CD4-positive, alpha-beta T cell treated with Interleukin-2 at 100 ng/mL for 4 hours (primary cell): ENCODE data around the gene CCDC194.

Source experiments
- DNase-seq: peaks from one replicate; pipeline ENCODE4 v3.0.0-alpha.2; 2020; ENCODE audit warnings: low spot score

The CCDC194 gene, protein sequence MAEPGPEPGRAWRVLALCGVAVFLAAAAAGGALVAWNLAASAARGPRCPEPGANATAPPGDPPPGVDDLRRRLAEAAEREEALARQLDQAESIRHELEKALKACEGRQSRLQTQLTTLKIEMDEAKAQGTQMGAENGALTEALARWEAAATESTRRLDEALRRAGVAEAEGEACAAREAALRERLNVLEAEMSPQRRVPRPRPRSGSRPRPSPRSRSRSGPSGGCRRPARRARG

DNA sequence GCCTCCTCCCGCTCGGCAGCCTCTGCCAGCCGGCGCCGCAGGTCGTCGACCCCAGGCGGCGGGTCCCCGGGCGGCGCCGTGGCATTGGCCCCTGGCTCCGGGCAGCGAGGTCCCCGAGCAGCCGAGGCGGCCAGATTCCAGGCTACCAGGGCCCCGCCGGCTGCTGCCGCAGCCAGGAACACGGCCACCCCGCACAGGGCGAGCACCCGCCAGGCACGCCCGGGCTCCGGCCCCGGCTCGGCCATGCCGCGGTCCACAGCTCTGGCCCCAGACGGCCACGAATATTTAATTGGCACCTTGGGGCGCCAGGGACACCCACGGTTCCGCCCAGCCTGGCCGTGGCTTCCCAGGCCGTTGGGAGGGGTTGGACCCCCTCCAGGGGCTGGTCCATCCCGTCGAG lies at the start of gene CCDC194:
TSS of gene CCDC194 (minus strand) at position 283 of the 400 bp plus-strand sequence. CDS start at position 245, 38 bp downstream.
- no peak for DNase-seq

DNA sequence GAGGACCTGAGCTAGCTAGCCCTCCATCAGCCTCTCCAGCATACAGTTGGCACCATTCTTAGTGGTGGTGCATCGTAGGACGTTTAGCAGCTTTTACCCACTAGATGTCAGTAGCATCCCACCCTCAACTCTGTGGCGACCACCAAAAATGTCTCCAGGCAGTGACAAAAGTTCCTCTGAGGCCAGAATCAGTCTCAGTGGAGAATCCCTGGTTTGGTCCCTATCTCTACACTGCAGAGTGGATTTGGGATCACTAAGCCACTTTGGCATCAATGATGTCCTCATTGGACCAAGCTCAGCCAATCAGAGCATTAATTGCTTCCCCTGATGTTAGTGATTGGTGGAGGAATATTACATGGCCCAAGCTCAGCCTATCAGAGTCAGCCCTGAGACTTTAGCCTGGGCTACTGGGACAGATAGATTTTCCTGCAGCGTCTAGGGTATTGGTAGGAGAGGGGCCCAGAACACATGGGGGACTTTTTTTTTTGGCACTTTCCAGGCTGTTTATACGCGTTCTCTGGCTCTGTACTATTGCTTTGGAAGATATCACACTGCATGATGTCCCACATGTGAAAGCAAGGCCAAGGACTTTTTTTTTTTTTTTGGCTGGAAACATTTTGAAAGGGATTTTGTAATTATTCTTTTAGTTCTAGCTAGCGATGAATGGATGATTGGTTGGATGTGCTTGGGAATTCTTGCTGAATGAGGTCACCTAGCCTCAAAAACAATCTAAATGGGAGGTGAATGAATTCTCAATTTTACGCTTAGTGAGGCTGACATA lies 47.4 kb upstream of the CCDC194 start:
- peak; percentile 13 for DNase-seq

DNA sequence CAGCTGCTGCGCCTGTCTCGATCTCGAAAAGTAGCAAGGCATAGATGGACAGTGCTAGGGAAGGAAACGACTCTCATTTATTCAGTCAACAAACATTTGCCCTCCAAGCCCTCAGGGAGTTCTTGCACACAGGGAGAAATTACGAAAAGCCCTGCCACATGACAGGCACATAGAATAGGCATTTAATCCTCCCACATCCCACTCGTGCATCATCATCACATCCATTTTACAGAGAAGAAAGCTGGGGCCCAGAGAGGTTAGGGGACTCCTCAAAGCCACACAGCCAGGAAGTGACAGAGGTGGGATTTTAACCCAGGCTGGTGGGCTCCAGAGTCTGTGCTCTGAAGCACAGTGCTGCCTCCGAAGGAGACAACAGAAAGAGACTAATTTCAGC lies 42.9 kb upstream of the CCDC194 start:
- no peak for DNase-seq

DNA sequence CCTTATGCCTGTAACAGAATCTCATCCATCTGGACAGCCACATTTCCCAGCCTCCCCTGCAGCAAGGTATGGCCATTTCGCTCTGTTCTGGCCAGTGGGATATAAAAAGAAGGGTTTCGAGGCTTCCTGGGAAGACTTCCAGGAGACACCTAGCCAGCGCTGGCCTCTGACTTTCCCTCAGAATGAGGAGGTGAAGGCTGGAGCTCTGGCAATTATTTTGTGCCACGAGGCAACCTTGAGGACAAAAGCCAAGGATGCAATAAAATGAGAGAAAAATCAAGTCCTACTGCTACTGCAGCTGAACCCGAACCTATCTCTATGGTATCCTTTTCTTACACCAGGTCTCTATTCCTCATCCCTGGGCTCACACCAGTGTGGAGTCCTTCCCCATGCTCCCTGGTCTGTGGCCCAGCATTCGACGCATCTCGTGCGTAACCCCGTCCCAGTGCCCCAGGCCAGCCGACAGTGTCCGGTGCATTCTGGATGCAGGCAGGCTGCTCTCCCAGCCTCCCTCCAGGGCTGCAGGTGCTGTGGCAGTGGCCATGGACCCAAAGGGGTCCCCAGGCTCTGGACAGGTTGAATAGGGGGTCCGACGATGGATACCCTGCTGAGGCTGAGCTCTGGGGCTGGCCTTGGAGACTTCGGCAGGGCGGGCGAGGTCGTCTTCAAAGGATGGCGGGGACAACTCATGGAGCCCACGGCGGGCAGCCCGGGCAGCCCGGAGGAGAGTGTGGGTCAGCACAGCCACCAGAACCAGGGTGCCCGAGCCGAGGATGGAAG lies 42.3 kb upstream of the CCDC194 start:
- no peak for DNase-seq

DNA sequence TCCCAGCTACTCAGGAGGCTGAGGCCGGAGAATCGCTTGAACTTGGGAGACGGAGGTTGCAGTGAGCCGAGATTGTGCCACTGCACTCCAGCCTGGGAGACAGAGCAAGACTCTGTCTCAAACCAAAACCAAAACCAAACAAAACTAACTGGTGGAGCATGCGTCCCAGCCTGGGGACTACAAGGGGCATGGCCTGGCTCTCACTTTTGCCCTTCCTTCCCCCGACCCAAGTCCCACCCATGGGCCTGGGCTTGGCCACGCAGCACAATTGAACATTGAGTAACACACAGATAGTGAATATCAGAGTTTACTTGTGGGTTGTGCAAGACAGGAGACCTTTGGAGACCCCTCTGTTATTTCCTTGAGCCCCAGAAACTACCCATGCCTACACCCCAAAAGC lies 41.2 kb upstream of the CCDC194 start:
- no peak for DNase-seq

DNA sequence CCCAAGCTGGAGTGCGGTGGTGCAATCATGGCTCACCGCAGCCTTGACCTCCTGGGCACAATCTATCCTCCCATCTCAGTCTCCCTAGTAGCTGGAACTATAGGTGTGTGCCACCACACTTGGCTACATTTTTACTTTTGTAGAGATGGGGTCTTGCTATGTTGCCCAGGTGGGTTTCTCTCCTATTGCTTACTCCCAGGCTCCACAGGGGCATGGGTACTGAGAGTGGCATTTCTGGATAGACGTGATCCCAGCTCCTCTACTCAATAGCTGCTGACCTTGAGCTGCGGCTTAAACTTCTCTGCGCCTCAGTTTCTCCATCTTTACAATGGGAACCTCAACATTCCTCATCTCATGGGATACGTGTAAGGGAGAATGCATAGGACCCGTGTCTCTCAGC lies 37.4 kb upstream of the CCDC194 start:
- DNase-seq, result no peak

DNA sequence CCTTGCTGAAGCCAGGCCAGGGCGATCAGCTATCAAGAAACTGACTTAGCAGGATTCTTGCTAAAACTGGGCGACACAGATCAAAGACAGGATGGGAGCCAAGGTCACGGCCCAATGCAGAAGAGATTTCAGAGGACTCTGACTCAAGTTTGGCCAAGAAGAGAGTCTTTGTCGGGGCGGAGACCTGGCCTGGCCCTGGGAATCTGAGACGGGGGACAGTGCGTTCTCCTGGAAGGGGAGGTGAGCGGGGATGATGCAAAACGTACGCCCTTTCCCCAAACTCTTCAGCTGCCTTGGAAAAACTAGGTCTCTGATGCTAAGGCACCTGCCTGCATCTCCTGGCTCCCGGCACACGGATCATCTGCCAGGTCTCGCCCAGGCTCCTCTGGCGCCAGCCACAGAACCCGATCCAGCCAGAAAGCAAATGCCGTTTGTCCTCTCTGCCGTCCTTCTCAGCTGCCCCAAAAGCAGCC lies 35.7 kb upstream of the CCDC194 start:
- DNase-seq, result no peak

DNA sequence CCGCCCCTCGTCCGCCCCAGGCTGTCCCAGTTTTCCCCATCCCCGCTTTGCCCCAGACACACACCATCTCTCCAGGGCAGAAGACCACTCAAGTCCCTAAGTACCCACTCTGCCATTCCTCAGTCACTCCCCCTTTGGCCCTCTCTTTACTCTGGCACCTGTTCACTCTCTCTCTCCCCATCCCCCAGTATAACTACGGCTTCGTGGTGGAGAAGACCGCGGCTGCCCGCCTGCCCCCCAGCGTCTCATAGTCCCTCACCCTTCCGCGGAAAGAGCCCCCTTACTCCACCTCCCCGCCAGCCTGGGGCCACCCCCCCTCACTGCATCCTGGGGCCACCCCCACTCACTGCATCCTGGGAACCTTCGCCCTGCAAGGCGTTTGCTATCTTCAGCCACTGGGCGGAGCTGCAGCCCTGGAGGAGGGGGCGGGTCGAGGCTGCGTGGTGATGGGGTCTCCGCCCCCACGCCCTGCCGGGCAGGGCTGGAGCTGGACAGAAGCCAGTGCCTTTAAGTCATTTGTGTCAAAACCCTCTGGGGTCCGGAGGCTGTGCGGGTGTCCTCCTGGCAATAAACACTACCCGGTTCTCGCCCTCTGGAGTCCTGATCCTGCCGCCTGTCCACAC lies 30.9 kb upstream of the CCDC194 start:
- DNase-seq, result no peak

DNA sequence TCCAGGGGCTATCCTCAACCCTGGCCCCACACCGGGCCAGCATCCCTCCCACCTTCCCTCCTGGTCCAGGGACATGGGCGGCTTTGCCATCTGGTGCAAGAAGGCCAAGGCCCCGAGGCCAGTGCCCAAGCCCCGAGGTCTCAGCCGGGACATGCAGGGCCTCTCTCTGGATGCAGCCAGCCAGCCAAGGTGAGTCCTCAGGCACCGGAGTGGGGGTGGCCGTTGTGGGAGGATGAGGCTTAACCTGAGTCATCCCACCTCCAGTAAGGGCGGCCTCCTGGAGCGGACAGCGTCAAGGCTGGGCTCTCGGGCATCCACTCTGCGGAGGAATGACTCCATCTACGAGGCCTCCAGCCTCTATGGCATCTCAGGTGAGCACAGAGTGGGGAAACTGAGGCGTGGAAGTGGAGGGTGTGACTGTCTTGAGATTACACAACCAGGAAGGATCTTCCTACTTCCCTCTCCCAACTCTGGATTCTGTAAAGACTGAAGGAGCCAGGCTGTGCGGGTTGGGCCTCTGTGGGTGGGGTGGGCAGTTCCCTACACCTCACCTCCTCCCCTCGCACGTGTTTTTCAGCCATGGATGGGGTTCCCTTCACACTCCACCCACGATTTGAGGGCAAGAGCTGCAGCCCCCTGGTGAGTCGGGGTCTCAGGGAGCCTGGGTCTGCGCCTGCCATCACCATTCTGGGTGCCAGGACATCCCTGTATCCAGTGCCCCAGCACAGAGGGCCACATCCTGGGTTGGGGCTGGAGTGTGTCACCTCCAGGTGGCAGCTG lies 29.6 kb upstream of the CCDC194 start:
- DNase-seq, result no peak

DNA sequence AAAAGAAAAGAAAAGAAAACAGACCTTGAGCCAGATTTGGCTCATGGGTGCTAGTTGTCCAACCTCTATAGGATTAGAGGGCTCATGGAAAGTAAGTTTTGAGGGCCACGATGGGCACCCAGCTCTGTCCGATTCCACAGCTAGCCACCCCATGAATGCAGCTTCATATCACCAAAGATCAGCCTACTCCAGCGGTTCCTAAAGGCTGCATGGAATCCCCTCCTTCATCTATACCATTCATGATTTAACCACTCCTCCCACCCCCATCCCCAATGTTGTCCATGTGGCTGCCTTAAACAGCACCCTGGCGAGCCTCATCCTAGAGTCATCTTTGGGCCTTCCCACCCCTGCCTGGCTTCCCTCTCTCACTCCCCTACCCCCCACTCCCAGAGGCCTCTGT lies 27.9 kb upstream of the CCDC194 start:
- no peak for DNase-seq

DNA sequence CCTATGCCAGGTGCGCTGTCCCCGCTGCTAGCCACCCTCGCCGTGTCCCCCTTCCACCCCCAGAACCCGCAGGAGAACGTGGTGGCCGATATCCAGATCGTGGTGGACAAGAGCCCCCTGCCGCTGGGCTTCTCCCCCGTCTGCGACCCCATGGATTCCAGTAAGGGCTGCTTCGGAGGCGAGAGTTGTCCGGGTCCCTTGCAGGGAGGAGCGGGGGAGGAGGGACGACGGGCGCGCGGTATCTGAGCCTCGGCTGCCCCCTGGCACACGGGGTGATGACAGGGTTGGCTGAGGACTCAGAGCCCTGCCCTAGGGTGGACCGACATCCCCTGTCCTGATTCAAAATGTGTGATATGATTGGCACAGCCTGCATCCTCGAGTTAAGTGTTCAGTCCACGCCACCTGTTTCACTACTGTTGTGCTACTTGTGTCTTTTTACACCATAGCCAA lies 26.5 kb upstream of the CCDC194 start:
- peak; percentile 23 for DNase-seq

DNA sequence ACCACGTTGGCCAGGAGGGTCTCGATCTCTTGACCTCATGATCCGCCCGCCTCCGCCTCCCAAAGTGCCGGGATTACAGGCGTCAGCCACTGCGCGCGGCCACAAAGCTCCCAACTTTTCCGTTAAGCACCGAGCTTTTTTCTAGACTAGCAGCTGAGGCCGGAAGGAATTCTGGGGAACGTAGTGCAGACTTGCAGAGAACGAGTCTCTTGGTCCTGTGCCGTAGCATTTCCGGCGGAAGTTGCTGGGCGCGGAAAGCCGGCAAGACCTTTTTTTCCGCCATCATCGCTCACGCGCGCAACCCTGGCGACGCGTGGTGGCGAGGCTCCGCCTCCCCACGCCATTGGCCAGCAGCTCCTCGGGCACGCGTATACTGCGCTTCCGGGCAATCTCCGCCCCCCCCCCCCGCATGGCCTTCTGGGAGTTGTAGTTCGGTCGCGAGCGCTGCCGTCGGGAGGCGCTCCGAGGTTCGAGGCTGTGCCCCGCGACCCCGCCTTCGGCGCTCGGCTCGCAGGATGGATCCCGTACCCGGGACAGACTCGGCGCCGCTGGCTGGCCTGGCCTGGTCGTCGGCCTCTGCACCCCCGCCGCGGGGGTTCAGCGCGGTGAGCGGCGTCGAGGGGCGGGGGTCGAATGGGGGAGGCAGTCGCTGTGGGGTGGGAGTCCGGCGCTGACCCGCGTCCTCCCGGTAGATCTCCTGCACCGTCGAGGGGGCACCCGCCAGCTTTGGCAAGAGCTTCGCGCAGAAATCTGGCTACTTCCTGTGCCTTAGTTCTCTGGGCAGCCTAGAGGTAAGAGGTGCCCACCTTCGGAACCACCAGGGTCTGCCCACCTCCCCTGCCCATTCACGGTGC lies 25.9 kb upstream of the CCDC194 start, which contains the start of gene MVB12A:
TSS of gene MVB12A (plus strand) at position 427 of the 854 bp plus-strand sequence. CDS start at position 516, 89 bp downstream.
- DNase-seq, result peak; percentile 97

DNA sequence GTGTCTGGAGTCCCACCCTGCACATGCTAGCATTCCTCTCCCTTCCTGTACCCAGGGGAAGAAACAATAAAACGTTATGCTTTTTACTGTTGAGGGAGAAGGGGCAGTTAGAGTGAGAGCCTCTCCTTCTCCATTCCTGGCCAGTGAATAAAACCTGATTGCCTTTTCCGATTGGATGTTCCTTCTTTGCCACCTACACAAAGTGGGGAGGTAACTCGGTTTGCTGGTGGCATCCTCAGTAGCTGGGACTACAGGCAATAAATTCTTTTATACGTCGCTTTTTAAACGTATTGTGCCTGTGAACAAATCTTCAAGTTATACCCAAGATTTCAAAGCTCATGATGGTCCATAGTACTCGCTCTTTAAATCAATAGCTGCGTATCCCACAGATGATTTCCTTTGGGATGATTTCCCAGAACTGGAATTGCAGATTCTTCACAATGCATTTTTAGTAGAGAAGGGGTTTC lies 25.2 kb upstream of the CCDC194 start:
- no peak for DNase-seq

DNA sequence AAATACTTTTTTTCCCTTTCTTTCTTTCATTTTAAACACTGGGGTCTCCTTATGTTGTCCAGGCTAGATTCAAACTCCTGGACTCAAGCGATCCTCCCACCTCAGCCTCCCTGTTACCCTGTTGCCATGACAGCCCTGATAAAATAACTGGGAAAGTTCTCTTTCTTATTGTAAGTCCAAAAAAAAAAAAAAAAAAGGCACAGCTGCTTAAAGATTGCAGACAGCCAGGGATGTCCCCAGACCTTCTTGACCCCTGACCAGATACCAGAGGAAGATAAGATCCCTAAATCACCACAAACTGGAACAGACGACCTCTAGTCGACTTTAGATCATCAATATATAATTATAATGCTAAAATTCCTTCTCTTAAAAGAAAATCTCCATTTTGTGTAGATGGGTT lies 24.7 kb upstream of the CCDC194 start:
- no peak for DNase-seq

DNA sequence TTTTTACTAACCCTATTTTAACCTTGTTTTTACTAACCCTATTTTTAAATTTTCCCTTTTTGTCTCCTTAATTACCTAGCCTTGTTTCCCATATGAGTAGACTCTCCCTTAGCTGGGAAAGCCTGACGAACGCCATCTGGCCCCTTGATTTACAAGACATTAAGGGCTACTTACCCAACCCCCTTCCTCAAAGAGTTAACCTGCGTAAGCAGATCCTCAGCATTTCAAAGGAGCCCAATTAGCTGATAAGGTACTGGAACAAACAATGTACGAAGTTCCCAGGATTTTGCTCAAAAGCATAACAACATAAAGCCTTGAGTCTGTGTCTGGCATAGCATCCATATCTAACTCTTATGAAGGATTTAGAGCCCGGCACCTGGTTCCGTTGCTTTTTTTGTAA lies 21.1 kb upstream of the CCDC194 start:
- DNase-seq, result no peak

DNA sequence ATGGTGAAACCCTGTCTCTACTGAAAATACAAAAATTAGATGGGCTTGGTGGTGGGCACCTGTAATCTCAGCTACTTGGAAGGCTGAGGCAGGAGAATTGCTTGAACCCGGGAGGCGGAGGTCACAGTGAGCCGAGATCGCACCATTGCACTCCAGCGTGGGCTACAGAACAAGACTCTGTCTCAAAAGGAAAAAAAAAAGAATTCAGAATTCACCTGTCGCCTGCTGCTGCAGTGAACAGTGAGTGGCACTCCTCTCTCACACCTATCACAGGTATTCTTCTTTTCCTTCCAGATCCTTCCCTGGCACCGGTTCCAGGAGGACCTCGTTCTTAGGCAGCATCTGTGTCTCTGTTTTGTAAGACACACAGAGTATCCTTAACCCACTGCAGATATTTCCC lies 20.1 kb upstream of the CCDC194 start:
- no peak for DNase-seq

DNA sequence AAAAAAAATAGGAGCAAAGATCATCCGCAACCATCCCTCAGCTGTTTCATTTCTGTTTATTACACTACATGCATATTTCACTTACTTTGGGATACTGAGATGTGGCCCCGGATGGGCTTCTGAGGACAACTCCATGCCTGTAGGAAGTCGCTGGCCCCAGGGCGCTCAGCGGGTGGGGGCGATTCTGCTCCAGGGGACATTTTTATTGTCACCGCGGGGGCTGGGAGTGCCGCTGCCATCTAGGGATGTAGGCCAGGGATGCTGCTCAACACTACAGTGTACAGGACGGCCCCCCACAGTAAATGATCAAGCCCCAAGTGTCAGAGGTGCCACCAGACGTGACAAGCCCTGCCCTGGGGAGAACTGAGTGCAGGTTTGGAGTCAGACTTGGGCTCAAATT lies 17.8 kb upstream of the CCDC194 start:
- no peak for DNase-seq

DNA sequence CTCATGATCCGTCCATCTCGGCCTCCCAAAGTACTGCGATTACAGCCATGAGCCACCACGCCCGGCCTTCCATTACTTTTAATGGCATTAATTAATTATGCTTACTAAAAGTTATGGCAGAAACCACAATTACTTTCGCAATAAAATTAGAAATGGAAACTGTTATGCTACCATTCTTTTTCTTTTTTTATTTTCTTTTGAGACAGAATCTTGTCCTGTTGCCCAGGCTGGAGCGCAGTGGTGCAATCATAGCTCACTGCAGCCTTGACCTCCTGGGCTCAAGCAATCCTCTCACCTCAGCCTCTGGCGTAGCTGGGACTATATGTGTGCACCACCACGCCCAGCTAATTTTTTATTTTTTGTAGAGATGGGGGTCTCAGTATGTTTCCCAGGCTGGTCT lies 16.0 kb upstream of the CCDC194 start:
- DNase-seq, result no peak

DNA sequence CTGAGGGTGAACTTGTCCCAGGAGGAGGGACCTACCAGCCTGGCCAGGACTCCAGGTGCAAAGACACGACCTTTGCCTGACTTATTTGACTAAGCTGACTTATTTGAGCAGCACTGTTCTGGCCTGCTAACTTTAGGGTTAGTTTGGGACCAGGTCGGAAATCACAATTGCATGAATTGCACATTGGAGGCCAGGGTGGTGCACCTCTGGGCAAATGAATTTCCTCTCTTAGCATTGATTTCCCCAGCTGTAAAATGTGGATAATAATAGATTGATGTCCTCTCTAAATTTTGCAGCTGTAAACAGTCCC lies 12.8 kb upstream of the CCDC194 start:
- DNase-seq, result no peak
